ENCODE measurements around the gene HFM1.

Gene HFM1

DNA sequence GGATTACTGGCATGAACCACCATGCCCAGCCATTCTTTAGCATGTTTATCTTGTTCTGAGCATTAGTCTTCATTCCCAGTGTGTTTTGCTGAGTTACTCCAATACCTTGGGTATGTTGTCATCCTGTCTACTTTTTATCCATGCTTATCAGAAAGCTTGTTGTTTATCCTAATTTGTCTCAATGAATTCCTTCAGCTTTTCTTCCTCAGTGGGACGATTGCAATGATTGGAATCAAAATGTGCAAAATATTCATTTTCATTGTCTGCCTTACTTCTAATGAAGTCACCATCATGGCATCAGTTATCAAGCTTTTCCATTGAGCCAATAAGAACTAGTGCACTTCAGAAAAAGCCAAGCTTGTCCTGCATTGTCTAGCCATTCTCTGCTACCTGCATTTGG lies 170.5 kb downstream of the HFM1 start:
- no peak for DNase-seq (ENCODE audit: low spot score)

DNA sequence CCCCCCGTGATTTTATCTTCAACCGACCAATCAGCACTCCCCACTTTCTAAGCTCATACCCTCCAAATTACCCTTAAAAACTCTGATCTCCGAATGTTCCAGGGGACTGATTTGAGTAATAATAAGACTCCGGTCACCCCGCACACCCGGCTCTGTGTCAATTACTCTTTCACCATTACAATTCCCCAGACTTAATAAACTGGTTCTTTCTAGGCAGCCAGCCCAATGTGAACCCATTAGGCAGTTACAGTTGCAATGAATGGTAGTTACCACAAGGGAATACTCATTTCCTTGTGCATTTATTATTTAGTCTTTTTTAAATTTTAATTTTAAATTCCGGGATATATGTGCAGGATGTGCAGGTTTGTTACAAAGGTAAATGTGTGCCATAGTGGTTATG lies 177.9 kb downstream of the HFM1 start:
- DNase-seq (ENCODE audit: low spot score), result no peak

DNA sequence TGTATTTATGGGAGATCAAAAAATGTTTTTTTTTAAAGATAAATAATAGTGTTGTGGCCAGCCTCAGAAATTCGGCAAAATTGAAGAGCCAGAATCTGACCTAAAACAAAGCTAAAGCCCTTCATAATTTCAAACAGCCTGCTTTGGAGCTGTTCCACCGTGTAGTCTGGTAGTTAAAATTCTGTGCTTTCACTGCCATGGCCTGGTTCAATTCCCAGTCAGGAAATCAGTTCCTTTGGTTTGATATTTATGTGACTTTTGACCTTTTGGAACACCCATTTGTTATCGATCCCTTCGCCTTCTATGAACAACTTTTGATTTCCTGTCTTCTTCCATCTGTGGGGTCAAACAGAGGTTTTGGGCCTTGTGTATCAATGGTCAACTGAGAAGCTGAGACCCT lies 179.8 kb downstream of the HFM1 start:
- no peak for DNase-seq (ENCODE audit: low spot score)

DNA sequence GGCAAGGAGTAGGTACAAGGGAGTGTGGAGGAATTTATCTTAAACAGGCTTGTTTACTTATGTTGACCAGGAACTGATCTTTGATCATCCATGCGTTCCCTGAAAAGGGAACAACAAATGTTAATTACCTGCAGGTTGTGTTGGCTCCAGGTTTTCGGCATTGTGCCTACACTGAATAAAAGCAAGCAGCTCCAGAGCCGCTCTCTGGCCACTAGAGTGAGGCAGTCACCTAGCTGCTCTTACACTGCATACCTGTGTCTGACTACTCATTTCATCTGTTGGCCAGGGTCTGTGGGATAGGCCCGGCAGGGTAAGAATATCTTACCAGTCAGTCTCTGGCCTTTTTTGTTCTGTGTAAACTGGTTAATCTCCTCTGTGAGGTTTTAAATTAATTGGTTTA lies 183.6 kb downstream of the HFM1 start:
- no peak for DNase-seq (ENCODE audit: low spot score)

DNA sequence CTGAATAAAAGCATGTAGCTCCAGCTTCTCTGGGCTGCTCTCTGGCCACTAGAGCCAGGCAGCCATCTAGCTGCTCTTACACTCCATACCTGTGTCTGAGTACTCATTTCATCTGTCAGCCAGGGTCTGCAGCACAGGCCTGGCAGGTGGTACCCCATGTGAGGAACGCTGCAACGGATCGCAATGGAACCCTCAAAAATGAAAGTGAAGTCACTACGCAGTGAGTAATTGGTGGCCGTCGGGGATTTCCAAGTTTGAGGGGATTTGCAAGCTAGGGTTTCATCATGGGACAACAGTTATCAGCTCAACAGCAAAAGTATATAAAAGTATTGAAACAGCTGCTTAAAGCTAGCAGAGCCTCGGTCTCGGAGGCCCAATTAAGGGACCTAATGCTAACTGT lies 186.7 kb downstream of the HFM1 start:
- no peak for DNase-seq (ENCODE audit: low spot score)

Measured in hematopoietic multipotent progenitor cell treated with erythropoietin and hydrocortisone succinate and interleukin-3 and kit ligand, for 15 days (in vitro differentiated cells).